Measurements from ENCODE around the gene HLCS.

GRCh38 chr21:36856643-36857042, 109.8 kb downstream of the HLCS start:
- TF ChIP-seq POLR2AphosphoS5 (IDR thresholded peaks at IDR 0.05) (no peak), CTCF (IDR thresholded peaks at IDR 0.05) (no peak)
